Measurements from ENCODE around the gene FNIP1.

Gene FNIP1

DNA sequence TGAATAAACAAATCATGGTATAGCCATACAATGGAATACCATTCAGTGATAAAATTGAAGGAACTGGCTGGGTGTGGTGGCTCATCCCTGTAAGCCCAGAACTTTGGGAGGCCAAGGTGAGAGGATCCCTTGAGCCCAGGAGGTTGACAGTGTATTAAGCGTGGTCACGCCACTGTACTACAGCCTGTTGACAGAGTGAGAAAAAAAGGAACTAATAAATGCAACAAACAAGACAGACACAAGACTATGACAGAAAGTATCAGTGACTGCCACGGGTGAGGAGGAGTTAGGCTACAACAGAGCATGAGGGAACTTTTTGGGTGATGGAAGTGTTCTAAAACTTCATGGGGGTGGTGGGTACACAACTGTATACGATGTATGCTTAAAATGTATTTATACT, 2.2 kb downstream of the FNIP1 start:
- no peak for DNase-seq (ENCODE audit: low read depth)
- H3K4me3 ChIP-seq (ENCODE audit: low read depth, low read length): no peak overlapping the region
- TF ChIP-seq, protein P1, sequence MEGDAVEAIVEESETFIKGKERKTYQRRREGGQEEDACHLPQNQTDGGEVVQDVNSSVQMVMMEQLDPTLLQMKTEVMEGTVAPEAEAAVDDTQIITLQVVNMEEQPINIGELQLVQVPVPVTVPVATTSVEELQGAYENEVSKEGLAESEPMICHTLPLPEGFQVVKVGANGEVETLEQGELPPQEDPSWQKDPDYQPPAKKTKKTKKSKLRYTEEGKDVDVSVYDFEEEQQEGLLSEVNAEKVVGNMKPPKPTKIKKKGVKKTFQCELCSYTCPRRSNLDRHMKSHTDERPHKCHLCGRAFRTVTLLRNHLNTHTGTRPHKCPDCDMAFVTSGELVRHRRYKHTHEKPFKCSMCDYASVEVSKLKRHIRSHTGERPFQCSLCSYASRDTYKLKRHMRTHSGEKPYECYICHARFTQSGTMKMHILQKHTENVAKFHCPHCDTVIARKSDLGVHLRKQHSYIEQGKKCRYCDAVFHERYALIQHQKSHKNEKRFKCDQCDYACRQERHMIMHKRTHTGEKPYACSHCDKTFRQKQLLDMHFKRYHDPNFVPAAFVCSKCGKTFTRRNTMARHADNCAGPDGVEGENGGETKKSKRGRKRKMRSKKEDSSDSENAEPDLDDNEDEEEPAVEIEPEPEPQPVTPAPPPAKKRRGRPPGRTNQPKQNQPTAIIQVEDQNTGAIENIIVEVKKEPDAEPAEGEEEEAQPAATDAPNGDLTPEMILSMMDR (IDR thresholded peaks at IDR 0.05; ENCODE audit: control insufficient read depth, extremely low read depth, insufficient read depth): no peak

DNA sequence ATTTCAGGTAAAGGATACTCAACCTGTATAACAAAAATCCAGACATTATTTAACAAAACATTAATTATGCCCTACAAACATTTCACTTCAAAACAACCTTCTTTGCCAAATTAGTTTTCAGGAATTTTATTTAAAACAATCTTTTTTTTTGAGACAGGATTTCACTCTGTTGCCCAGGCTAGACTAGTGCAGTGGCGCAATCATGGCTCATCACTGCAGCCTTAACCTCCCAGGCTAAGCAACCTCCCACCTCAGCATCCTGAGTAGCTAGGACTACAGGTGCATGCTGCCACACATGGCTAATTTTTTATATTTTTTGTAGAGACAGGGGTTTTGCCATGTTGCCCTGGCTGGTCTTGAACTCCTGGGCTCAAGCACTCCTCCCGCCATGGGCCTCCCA, 3.9 kb downstream of the FNIP1 start:
- TF ChIP-seq, protein P1 (IDR thresholded peaks at IDR 0.05; ENCODE audit: control insufficient read depth, extremely low read depth, insufficient read depth): no peak

DNA sequence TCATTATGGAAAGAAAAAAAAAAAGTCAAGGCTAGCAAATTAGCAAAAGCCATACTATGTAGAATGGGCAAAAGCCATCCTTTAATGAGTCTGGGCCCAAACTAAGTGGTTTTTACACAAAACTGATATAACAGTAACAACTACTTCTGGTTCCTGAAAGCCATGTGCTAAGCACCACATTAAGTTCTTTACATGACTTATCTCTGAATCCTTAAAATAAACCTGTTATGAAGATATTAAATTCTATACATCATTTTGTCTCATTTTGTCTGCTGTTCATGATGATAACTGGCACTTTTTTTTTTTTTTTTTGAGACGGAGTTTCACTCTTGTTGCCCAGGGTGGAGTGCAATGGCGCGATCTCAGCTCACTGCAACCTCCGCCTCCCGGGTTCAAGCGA, 5.0 kb downstream of the FNIP1 start:
- TF ChIP-seq, protein P1 (IDR thresholded peaks at IDR 0.05; ENCODE audit: control insufficient read depth, extremely low read depth, insufficient read depth): no peak
- no peak for DNase-seq (ENCODE audit: low read depth)
- no peak overlapping the region for H3K4me3 ChIP-seq (ENCODE audit: low read depth, low read length)

More for the DNA sequence above, 3.9 kb downstream of the FNIP1 start:
- no peak for DNase-seq (ENCODE audit: low read depth)
- no peak overlapping the region for H3K4me3 ChIP-seq (ENCODE audit: low read depth, low read length)

DNA sequence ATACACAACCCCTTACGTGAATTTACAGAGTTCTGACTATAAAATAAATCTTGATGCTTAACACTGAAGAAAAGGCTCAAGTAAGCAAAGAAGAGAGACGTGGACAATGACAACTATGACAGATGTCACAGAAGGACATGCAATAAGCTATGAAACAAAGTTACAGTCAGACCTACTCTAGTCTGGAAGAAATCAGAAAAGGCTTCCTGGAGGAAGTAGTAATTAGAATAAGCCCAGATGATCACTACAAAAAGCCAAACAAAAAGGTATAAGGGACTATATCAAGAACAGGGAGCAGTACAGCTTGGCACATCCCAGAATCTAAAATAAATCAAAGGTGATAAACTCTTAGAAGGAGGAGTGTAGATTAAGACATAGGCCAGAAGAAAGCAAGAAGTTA, 6.3 kb downstream of the FNIP1 start:
- H3K4me3 ChIP-seq (ENCODE audit: low read depth, low read length): no peak overlapping the region
- DNase-seq (ENCODE audit: low read depth): no peak
- TF ChIP-seq, protein P1 (IDR thresholded peaks at IDR 0.05; ENCODE audit: control insufficient read depth, extremely low read depth, insufficient read depth): no peak

DNA sequence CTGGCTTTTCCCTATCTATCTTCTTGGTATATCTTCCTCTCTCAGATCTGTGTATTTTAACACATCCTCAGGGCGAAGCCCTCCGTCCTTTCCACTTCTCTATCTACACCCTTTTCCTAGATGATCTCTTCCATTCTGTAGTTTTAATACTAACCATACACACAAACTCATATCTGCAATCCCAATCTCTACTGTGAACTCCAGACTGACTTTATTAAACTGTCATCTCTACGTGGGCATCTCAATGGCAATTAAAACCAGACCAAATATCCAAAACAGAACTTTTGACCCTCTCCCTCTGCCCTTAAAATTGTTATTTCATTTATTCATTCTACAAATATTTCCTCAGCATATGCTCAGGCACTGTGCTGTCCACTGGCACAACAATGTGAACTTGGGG, 7.1 kb downstream of the FNIP1 start:
- DNase-seq (ENCODE audit: low read depth): no peak
- TF ChIP-seq, protein P1 (IDR thresholded peaks at IDR 0.05; ENCODE audit: control insufficient read depth, extremely low read depth, insufficient read depth): no peak
- no peak overlapping the region for H3K4me3 ChIP-seq (ENCODE audit: low read depth, low read length)

DNA sequence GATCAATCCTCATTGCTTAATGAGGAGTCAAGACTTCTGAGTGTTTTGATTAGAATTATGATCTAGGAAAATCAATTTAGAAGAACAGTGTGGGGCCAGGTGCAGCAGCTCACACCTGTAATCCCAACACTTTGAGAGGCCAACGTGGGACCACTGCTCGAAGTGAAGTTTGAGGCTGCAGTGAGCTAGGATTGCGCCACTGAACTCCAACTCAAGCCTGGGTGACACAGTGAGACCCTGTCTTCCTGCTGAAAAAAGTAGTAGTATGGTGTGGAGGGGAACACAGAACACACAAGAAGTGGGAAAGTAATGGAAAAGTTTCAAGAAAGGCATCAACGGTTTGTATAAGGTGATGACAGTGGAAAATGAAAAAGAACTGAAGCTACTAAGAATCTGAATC, 9.1 kb downstream of the FNIP1 start:
- TF ChIP-seq, protein P1 (IDR thresholded peaks at IDR 0.05; ENCODE audit: control insufficient read depth, extremely low read depth, insufficient read depth): no peak
- H3K4me3 ChIP-seq (ENCODE audit: low read depth, low read length): no peak overlapping the region
- no peak for DNase-seq (ENCODE audit: low read depth)

DNA sequence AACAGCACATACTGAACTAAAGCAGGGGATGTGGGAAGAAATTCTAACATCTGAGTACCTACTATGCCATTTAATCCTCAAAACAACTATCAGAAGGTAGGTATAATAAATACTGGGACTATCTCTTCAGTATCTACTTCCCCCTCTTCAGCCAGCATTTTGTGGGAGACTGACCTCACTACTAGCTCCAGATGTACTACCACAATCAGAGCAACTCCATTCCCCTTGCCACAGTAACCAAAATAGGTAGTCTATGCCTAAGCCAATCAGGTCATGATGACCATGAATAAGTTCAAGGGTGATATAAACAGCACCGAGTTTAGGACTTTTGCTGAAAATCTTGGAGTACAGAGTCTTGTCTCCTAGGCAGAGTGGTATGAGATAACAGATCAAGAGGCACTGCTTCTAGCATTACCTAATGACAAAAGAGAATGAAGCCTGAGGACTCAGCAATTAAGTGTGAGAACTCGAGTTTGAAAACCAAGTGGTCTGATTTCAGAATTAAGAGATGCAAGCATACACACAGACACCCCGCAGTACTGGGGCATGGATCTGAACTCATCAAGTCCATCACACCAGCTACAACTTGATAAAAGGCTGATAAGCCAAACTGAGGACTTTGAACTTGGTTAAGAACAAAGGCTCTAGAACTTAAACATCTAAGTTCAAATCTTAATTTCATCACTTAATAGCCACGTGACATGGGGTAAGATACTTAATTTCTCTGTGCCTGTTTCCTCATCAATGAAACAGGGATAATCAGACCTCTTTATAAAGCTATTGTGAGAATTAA, 9.7 kb downstream of the FNIP1 start:
- no peak overlapping the region for H3K4me3 ChIP-seq (ENCODE audit: low read depth, low read length)
- TF ChIP-seq, protein P1 (IDR thresholded peaks at IDR 0.05; ENCODE audit: control insufficient read depth, extremely low read depth, insufficient read depth): no peak
- DNase-seq (ENCODE audit: low read depth): no peak
